ENCODE data around the gene MAFG.

DNA sequence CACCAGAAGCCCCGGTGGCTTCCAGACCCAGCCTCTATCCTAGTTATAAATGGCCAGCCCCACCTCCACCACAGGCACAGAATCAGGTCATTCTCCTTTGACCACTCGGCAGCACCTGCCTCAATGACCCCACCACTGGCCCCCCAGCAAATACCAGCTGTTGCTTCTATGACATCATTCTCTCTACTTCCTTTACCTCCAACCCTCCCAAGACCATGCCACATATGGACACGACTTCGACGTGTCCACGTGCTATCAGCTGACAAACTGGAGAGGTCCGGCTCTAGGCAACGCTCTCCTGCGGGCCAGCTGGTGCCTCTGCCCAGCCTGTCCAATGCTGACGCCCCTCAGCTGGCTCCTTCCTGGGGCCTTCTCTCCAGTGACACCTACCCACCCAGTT is 42.1 kb downstream of the MAFG start:
- no peak for TF ChIP-seq POLR2A (IDR thresholded peaks at IDR 0.05; ENCODE audit: low read length)
- TF ChIP-seq GATA1 (IDR thresholded peaks at IDR 0.05; ENCODE audit: low read depth, low read length), result no peak

Data from erythroblast (primary cell).